ENCODE data around the gene APOL2.
"Not testable (repeated sequence)": the region's sequence is repeated elsewhere in the genome, so short reads cannot be mapped to it uniquely, and the experiment has no call there.

APOL2 gene

GRCh38 chr22:36204632-36205015, 34.7 kb downstream of the APOL2 start:
- H3K9me2 ChIP-seq (ENCODE audit: low read depth, low read length), result no peaks in the 10 kb centered on the region
- H4K20me1 ChIP-seq (ENCODE audit: insufficient read depth, low read length), result no peaks in the 10 kb centered on the region
- no peak overlapping the region for H3K9ac ChIP-seq (ENCODE audit: low read length)
- H3K79me2 ChIP-seq (ENCODE audit: insufficient read depth, low read length), result no peaks in the 10 kb centered on the region
- H3K36me3 ChIP-seq (ENCODE audit: insufficient read depth, low read length), result 0 out of 2 replicates have a peak, but pooled peaks cover 3% of the 10 kb centered on the region
- no peak overlapping the region for H2AFZ ChIP-seq (ENCODE audit: low read length)
- H3K27me3 ChIP-seq (ENCODE audit: insufficient read depth, low read length), result no peaks in the 10 kb centered on the region
- TF ChIP-seq EZH2 (IDR thresholded peaks at IDR 0.05; ENCODE audit: borderline replicate concordance, low read length) (no peak), CTCF (IDR thresholded peaks at IDR 0.05; ENCODE audit: low read length) (no peak)
- peaks cover 13% of the 10 kb centered on the region for H3K4me1 ChIP-seq (ENCODE audit: insufficient read depth, low read length, severe bottlenecking)
- no peak overlapping the region for H3K27ac ChIP-seq (ENCODE audit: low read depth, low read length, poor library complexity, severe bottlenecking)
- no peak overlapping the region for H3K4me2 ChIP-seq (ENCODE audit: low read length)
- H3F3A ChIP-seq (ENCODE audit: insufficient read depth, low read length), result no peaks in the 10 kb centered on the region
- H3K4me3 ChIP-seq (ENCODE audit: low read depth, low read length, poor library complexity, severe bottlenecking), result no peak overlapping the region
- no peaks in the 10 kb centered on the region for H3K9me3 ChIP-seq (ENCODE audit: low read length)

- Histone ChIP-seq H4K20me1 (ENCODE audit: insufficient read depth, low read length) (no peaks in the 10 kb centered on the region), H3K9ac (ENCODE audit: low read length) (no peak overlapping the region), H3K36me3 (ENCODE audit: insufficient read depth, low read length) (0 out of 2 replicates have a peak, but pooled peaks cover 3% of the 10 kb centered on the region), H3K9me2 (ENCODE audit: low read depth, low read length) (no peaks in the 10 kb centered on the region), H3K9me3 (ENCODE audit: low read length) (no peaks in the 10 kb centered on the region), H2AFZ (ENCODE audit: low read length) (no peak overlapping the region), H3K27me3 (ENCODE audit: insufficient read depth, low read length) (no peaks in the 10 kb centered on the region), H3K79me2 (ENCODE audit: insufficient read depth, low read length) (no peaks in the 10 kb centered on the region), H3K4me2 (ENCODE audit: low read length) (no peak overlapping the region), H3K4me3 (ENCODE audit: low read depth, low read length, poor library complexity, severe bottlenecking) (no peak overlapping the region), H3F3A (ENCODE audit: insufficient read depth, low read length) (no peaks in the 10 kb centered on the region), H3K4me1 (ENCODE audit: insufficient read depth, low read length, severe bottlenecking) (peaks cover 13% of the 10 kb centered on the region), H3K27ac (ENCODE audit: low read depth, low read length, poor library complexity, severe bottlenecking) (no peak overlapping the region)
- no peak for TF ChIP-seq CTCF (IDR thresholded peaks at IDR 0.05; ENCODE audit: low read length)
- no peak for TF ChIP-seq EZH2 (IDR thresholded peaks at IDR 0.05; ENCODE audit: borderline replicate concordance, low read length)
These were observed 35.2 kb downstream of the APOL2 start for GRCh38 chr22:36204001-36204631.

GRCh38 chr22:36203441-36203840, 35.9 kb downstream of the APOL2 start:
- not testable (repeated sequence) for H2AFZ ChIP-seq (ENCODE audit: low read length); H3K27ac ChIP-seq (ENCODE audit: low read depth, low read length, poor library complexity, severe bottlenecking); H3K79me2 ChIP-seq (ENCODE audit: insufficient read depth, low read length); H3K4me3 ChIP-seq (ENCODE audit: low read depth, low read length, poor library complexity, severe bottlenecking); H4K20me1 ChIP-seq (ENCODE audit: insufficient read depth, low read length); H3F3A ChIP-seq (ENCODE audit: insufficient read depth, low read length); H3K9ac ChIP-seq (ENCODE audit: low read length); H3K4me2 ChIP-seq (ENCODE audit: low read length); H3K27me3 ChIP-seq (ENCODE audit: insufficient read depth, low read length); H3K9me3 ChIP-seq (ENCODE audit: low read length); H3K36me3 ChIP-seq (ENCODE audit: insufficient read depth, low read length); H3K9me2 ChIP-seq (ENCODE audit: low read depth, low read length)
- H3K4me1 ChIP-seq (ENCODE audit: insufficient read depth, low read length, severe bottlenecking), result peaks cover 16% of the 10 kb centered on the region

- not testable (repeated sequence) for H3K9me3 ChIP-seq (ENCODE audit: low read length); H3F3A ChIP-seq (ENCODE audit: insufficient read depth, low read length); H3K27ac ChIP-seq (ENCODE audit: low read depth, low read length, poor library complexity, severe bottlenecking); H3K4me2 ChIP-seq (ENCODE audit: low read length); H3K9me2 ChIP-seq (ENCODE audit: low read depth, low read length); H3K9ac ChIP-seq (ENCODE audit: low read length); H3K79me2 ChIP-seq (ENCODE audit: insufficient read depth, low read length); H3K4me3 ChIP-seq (ENCODE audit: low read depth, low read length, poor library complexity, severe bottlenecking); H3K36me3 ChIP-seq (ENCODE audit: insufficient read depth, low read length); H4K20me1 ChIP-seq (ENCODE audit: insufficient read depth, low read length); H3K27me3 ChIP-seq (ENCODE audit: insufficient read depth, low read length); H2AFZ ChIP-seq (ENCODE audit: low read length)
- H3K4me1 ChIP-seq (ENCODE audit: insufficient read depth, low read length, severe bottlenecking), result peaks cover 21% of the 10 kb centered on the region
These were observed 36.4 kb downstream of the APOL2 start for GRCh38 chr22:36202906-36203305.
